ENCODE measurements around the gene SORL1. TPM values are rescaled to one million over a fixed set of nuclear protein-coding genes. Genes with fewer than 3 reads are reported as not detected.

The SORL1 gene
- polyA plus RNA-seq, 1 donor from 2014 or later = 6.5 TPM

GRCh38 chr11:121559606-121560200, 107.6 kb downstream of the SORL1 start:
- Histone ChIP-seq H3K4me2 (ENCODE audit: low read length) (no peak overlapping the region), H3K27ac (ENCODE audit: low read length) (no peak overlapping the region), H3K9me2 (ENCODE audit: insufficient read depth, low read length) (no peaks in the 10 kb centered on the region), H3K36me3 (ENCODE audit: insufficient read depth, low read length) (no peaks in the 10 kb centered on the region), H3K9me3 (ENCODE audit: low read length) (no peaks in the 10 kb centered on the region), H3K4me3 (ENCODE audit: low read length) (no peak overlapping the region), H3K79me2 (replicated peaks; ENCODE audit: insufficient read depth, low read length) (no peaks in the 10 kb centered on the region), H3K27me3 (ENCODE audit: insufficient read depth, low read depth, low read length) (no peaks in the 10 kb centered on the region), H3K9ac (ENCODE audit: low read length) (no peak overlapping the region), H4K20me1 (ENCODE audit: insufficient read depth) (no peaks in the 10 kb centered on the region), H2AFZ (ENCODE audit: low read depth, low read length) (no peak overlapping the region), H3F3A (ENCODE audit: insufficient read depth, low read length, poor library complexity, severe bottlenecking) (no peaks in the 10 kb centered on the region)
- no peak for TF ChIP-seq EP300 (conservative IDR thresholded peaks at IDR 0.05; ENCODE audit: poor library complexity, severe bottlenecking)
- TF ChIP-seq TAF1 (IDR thresholded peaks at IDR 0.05; ENCODE audit: low read depth) = no peak
- no peak for TF ChIP-seq SMC3 (conservative IDR thresholded peaks at IDR 0.05; ENCODE audit: poor library complexity)
- no peak for TF ChIP-seq CTCF (IDR thresholded peaks at IDR 0.05; ENCODE audit: poor library complexity, severe bottlenecking)
- TF ChIP-seq RAD21 (conservative IDR thresholded peaks at IDR 0.05) = no peak
- no peak for TF ChIP-seq REST (IDR thresholded peaks at IDR 0.05; ENCODE audit: borderline replicate concordance)
- no peak for TF ChIP-seq EZH2 (IDR thresholded peaks at IDR 0.05; ENCODE audit: borderline replicate concordance, insufficient read depth, low read length, poor library complexity, severe bottlenecking)
- TF ChIP-seq MXI1 (conservative IDR thresholded peaks at IDR 0.05; ENCODE audit: poor library complexity, severe bottlenecking) = no peak
- TF ChIP-seq POLR2AphosphoS5 (IDR thresholded peaks at IDR 0.05) = no peak

GRCh38 chr11:121560236-121560635, 108.1 kb downstream of the SORL1 start:
- TF ChIP-seq CTCF (IDR thresholded peaks at IDR 0.05; ENCODE audit: poor library complexity, severe bottlenecking) (no peak), RAD21 (conservative IDR thresholded peaks at IDR 0.05) (no peak), EP300 (conservative IDR thresholded peaks at IDR 0.05; ENCODE audit: poor library complexity, severe bottlenecking) (no peak), MXI1 (conservative IDR thresholded peaks at IDR 0.05; ENCODE audit: poor library complexity, severe bottlenecking) (no peak), EZH2 (IDR thresholded peaks at IDR 0.05; ENCODE audit: borderline replicate concordance, insufficient read depth, low read length, poor library complexity, severe bottlenecking) (no peak), REST (IDR thresholded peaks at IDR 0.05; ENCODE audit: borderline replicate concordance) (no peak), TAF1 (IDR thresholded peaks at IDR 0.05; ENCODE audit: low read depth) (no peak), POLR2AphosphoS5 (IDR thresholded peaks at IDR 0.05) (no peak), SMC3 (conservative IDR thresholded peaks at IDR 0.05; ENCODE audit: poor library complexity) (no peak)
- Histone ChIP-seq H3K9ac (ENCODE audit: low read length) (no peak overlapping the region), H3K9me3 (ENCODE audit: low read length) (no peaks in the 10 kb centered on the region), H3K27ac (ENCODE audit: low read length) (no peak overlapping the region), H3K27me3 (ENCODE audit: insufficient read depth, low read depth, low read length) (no peaks in the 10 kb centered on the region), H4K20me1 (ENCODE audit: insufficient read depth) (no peaks in the 10 kb centered on the region), H3K4me2 (ENCODE audit: low read length) (no peak overlapping the region), H3K4me3 (ENCODE audit: low read length) (no peak overlapping the region), H3F3A (ENCODE audit: insufficient read depth, low read length, poor library complexity, severe bottlenecking) (no peaks in the 10 kb centered on the region), H3K79me2 (replicated peaks; ENCODE audit: insufficient read depth, low read length) (no peaks in the 10 kb centered on the region), H3K36me3 (ENCODE audit: insufficient read depth, low read length) (no peaks in the 10 kb centered on the region), H2AFZ (ENCODE audit: low read depth, low read length) (no peak overlapping the region), H3K9me2 (ENCODE audit: insufficient read depth, low read length) (no peaks in the 10 kb centered on the region)

Data from neural cell (in vitro differentiated cells).